GM12878 (cell line): ENCODE measurements around the gene SEMA5A. TPM values are rescaled to one million over a fixed set of nuclear protein-coding genes. Genes with fewer than 3 reads are reported as not detected.

Source experiments
- ATAC-seq: fragments of 200-7000 bp; cut with Tn5 transposase; 3 replicates; pipeline ENCODE4 v1.9.1; 2020; ENCODE audit warnings: mild to moderate bottlenecking, moderate library complexity
- BruUV-seq: library from RNA; stranded (reverse); fragments of 400-500 nt; replicated peaks from 2 replicates; lab custom pipeline; 2021; lab: Mats Ljungman, UMichigan
- CTCF ChIA-PET: fragments of 300-600 bp; sonication (Branson Sonifier 250); formaldehyde crosslinking; extraction: SDS; loops from one replicate; lab custom pipeline; 2021; ENCODE audit warnings: inconsistent platforms; lab: Yijun Ruan, JAX
- POLR2A ChIA-PET: fragments of 350-600 bp; formaldehyde crosslinking; extraction: SDS; loops from one replicate; lab custom pipeline; 2021; ENCODE audit warnings: inconsistent platforms; lab: Charles Lee
- RAD21 ChIA-PET: fragments of 300-600 bp; sonication (Branson Sonifier 250); formaldehyde crosslinking; loops from one replicate; lab custom pipeline; 2023; ENCODE audit warnings: antibody characterized with exemption; ENCODE audit not compliant: unreplicated experiment; lab: Charles Lee
- SMC1A ChIA-PET: fragments of 300-600 bp; sonication (Branson Sonifier 250); formaldehyde crosslinking; loops from one replicate; lab custom pipeline; 2023; ENCODE audit not compliant: unreplicated experiment, uncharacterized antibody; lab: Charles Lee
- DNase-seq: peaks from one replicate; pipeline ENCODE4 v3.0.0-alpha.2; 2011; ENCODE audit warnings: low read depth, low spot score
- FAIRE-seq: peaks from 3 replicates; lab custom pipeline; 2011; peaks lifted over from hg19 to GRCh38; lab: Jason Lieb, UNC
- H2AFZ ChIP-seq: 2 replicates; pipeline ENCODE4 v1.6.0; 2011; ENCODE audit warnings: low read depth, low read length, control low read depth; ENCODE audit not compliant: control insufficient read depth
- H3K27ac ChIP-seq: 2 replicates; pipeline ENCODE4 v1.5.1; 2011; ENCODE audit warnings: control low read depth; ENCODE audit not compliant: control insufficient read depth, insufficient read depth
- H3K27me3 ChIP-seq, 2 experiments: replicated peaks in 1 of 2; 2 replicates each; pipeline versions ENCODE4 v1.6.0 to v1.6.1; 2011; ENCODE audit warnings: low read length in 1 of 2; ENCODE audit not compliant: control insufficient read depth in 2 of 2, insufficient read depth in 2 of 2
- H3K36me3 ChIP-seq, 2 experiments: 2 replicates each; pipeline ENCODE4 v1.5.1; 2011; ENCODE audit warnings: low read length in 1 of 2; ENCODE audit not compliant: control insufficient read depth in 2 of 2, insufficient read depth in 2 of 2
- H3K4me1 ChIP-seq: 2 replicates; pipeline ENCODE4 v1.6.1; 2011; ENCODE audit warnings: mild to moderate bottlenecking, low read length, moderate library complexity, mixed read lengths; ENCODE audit not compliant: control insufficient read depth, insufficient read depth
- H3K4me2 ChIP-seq: 2 replicates; pipeline ENCODE4 v1.6.0; 2011; ENCODE audit warnings: control low read depth; ENCODE audit not compliant: control insufficient read depth, insufficient read depth
- H3K4me3 ChIP-seq: fragments of 200-600 bp; sonication (generic); 2 replicates; pipeline ENCODE4 v1.5.1; 2016
- H3K79me2 ChIP-seq: 2 replicates; pipeline ENCODE4 v1.6.0; 2011; ENCODE audit warnings: low read length; ENCODE audit not compliant: control insufficient read depth, insufficient read depth
- H3K9ac ChIP-seq: 2 replicates; pipeline ENCODE4 v1.8.0; 2011; ENCODE audit warnings: low read length, control low read depth, mixed read lengths; ENCODE audit not compliant: control insufficient read depth, insufficient read depth
- H3K9me3 ChIP-seq: replicated peaks from 3 replicates; pipeline ENCODE4 v1.5.1; 2011; ENCODE audit warnings: mild to moderate bottlenecking, low read length; ENCODE audit not compliant: control insufficient read depth, insufficient read depth
- H4K20me1 ChIP-seq: 2 replicates; pipeline ENCODE4 v1.6.0; 2011; ENCODE audit not compliant: control insufficient read depth, insufficient read depth
- ATF7 ChIP-seq: fragments of 450-650 bp; IDR thresholded peaks from 2 replicates; pipeline ENCODE4 v1.6.1; 2016; ENCODE audit warnings: low read depth, mild to moderate bottlenecking
- BMI1 ChIP-seq: fragments of 450-650 bp; IDR thresholded peaks from 2 replicates; pipeline ENCODE4 v1.6.1; 2016; ENCODE audit warnings: mild to moderate bottlenecking, moderate library complexity, borderline replicate concordance
- CUX1 ChIP-seq: IDR thresholded peaks from 2 replicates; pipeline ENCODE4 v1.6.1; 2012; ENCODE audit warnings: improper control_type of control experiment, low read depth, low read length; ENCODE audit not compliant: insufficient replicate concordance
- DPF2 ChIP-seq: fragments of 450-650 bp; IDR thresholded peaks from 2 replicates; pipeline ENCODE4 v1.6.1; 2017; ENCODE audit warnings: mild to moderate bottlenecking
- HCFC1 ChIP-seq: fragments of 150-350 bp; IDR thresholded peaks from 2 replicates; pipeline ENCODE4 v1.6.1; 2014; ENCODE audit warnings: low read length
- IRF4 ChIP-seq: IDR thresholded peaks from 2 replicates; pipeline ENCODE4 v1.6.1; 2011; ENCODE audit warnings: low read depth, low read length
- KDM1A ChIP-seq: fragments of 200-600 bp; sonication (generic); IDR thresholded peaks from 2 replicates; pipeline ENCODE4 v1.6.1; 2016; ENCODE audit warnings: borderline replicate concordance
- NFXL1 ChIP-seq: fragments of 450-650 bp; IDR thresholded peaks from 2 replicates; pipeline ENCODE4 v1.6.1; 2017; ENCODE audit warnings: antibody characterized with exemption, mild to moderate bottlenecking, borderline replicate concordance
- POLR2AphosphoS2 ChIP-seq: IDR thresholded peaks from 2 replicates; pipeline ENCODE4 v1.6.1; 2011; ENCODE audit warnings: low read depth, mild to moderate bottlenecking, low read length, improper control_type of control experiment, moderate library complexity
- RB1 ChIP-seq: fragments of 450-650 bp; formaldehyde crosslinking; IDR thresholded peaks from 2 replicates; pipeline ENCODE4 v1.6.1; 2017; ENCODE audit warnings: mild to moderate bottlenecking, borderline replicate concordance
- SMAD1 ChIP-seq: fragments of 450-650 bp; IDR thresholded peaks from 2 replicates; pipeline ENCODE4 v1.6.1; 2018; ENCODE audit warnings: mild to moderate bottlenecking, low read depth; ENCODE audit not compliant: partially characterized antibody
- STAT1 ChIP-seq: fragments of 450-650 bp; conservative IDR thresholded peaks from 2 replicates; pipeline ENCODE4 v1.6.1; 2014; ENCODE audit warnings: antibody characterized with exemption, mild to moderate bottlenecking
- ZBTB33 ChIP-seq: fragments of 450-650 bp; IDR thresholded peaks from 2 replicates; pipeline ENCODE4 v1.6.1; 2017; ENCODE audit warnings: mild to moderate bottlenecking
- WGBS: methylation state at CpG from one replicate; pipeline ENCODE4 v1.1.6; 2016; ENCODE audit warnings: low lambda C conversion rate; ENCODE audit not compliant: insufficient replicate concordance, insufficient coverage; ENCODE audit errors: missing lambda C conversion rate; 5-methylcytosine and 5-hydroxymethylcytosine counted together
- in situ Hi-C: fragments of 300-500 bp; cut with MboI; formaldehyde crosslinking; loops from 9 replicates; pipeline ENCODE4 v1.14.3; 2018; ENCODE audit warnings: mixed read lengths
- intact Hi-C: fragments of 100-400 bp; cut with micrococcal nuclease; formaldehyde crosslinking; loops from one replicate; pipeline ENCODE4 v1.14.2; 2022; ENCODE audit not compliant: unreplicated experiment
- polyA plus RNA-seq, 11 experiments: library from polyadenylated mRNA; depleted of rRNA in 4 of 11; unstranded in 6 of 11; stranded (reverse) in 5 of 11; fragments of >200 nt; fragmentation: Nextera tagmentation in 4 of 11; fragmentation: Illumina TruSeq in 1 of 11; extraction: Ambion mirVana in 4 of 11; extraction: Trizol in 1 of 11; gene quantifications; 1 replicate in 1 of 11; 2 replicates in 10 of 11; pipeline versions ENCODE4 v1.2.1 to v1.2.3, GENCODE V29; 2011 to 2016; ENCODE audit warnings: inconsistent platforms in 2 of 11, missing spikeins in 2 of 11, low read depth in 1 of 11
- total RNA-seq, 4 experiments: library from RNA; depleted of rRNA in 3 of 4; stranded (reverse); fragments of >200 nt in 3 of 4; fragmentation: Illumina TruSeq in 1 of 4; extraction: Trizol in 1 of 4; gene quantifications; 2 replicates each; pipeline versions ENCODE4 v1.2.1 to v1.2.3, GENCODE V29; 2013 to 2021
- TF ChIP-seq, protein P1 (sequence below): fragments of 450-650 bp; IDR thresholded peaks from 2 replicates; pipeline ENCODE4 v1.6.1; 2018; ENCODE audit warnings: borderline replicate concordance, mild to moderate bottlenecking; ENCODE audit not compliant: partially characterized antibody

The SEMA5A gene
- total and polyA plus RNA-seq, 10 of the 15 experiments (the other 5 are each of a cell fraction or from before 2014, with no cell fraction given) = 0.03 to 2.4 (median 0.09) TPM; not detected in 1

GRCh38 chr5:9337928-9338595, 207.8 kb downstream of the SEMA5A start:
- WGBS = 35% methylated on average over 4 of the region's 4 CpGs
- Histone ChIP-seq H4K20me1 (no peaks in the 10 kb centered on the region), H3K36me3 (no peaks in the 10 kb centered on the region), H3K9ac (no peak overlapping the region), H2AFZ (no peak overlapping the region), H3K4me1 (no peaks in the 10 kb centered on the region), H3K9me3 (no peaks in the 10 kb centered on the region), H3K4me3 (no peak overlapping the region), H3K27me3 (no peaks in the 10 kb centered on the region), H3K4me2 (no peak overlapping the region), H3K79me2 (no peaks in the 10 kb centered on the region), H3K27ac (no peak overlapping the region)
- RAD21 ChIA-PET = no interaction called here
- SMC1A ChIA-PET = interaction anchor here (1.1 kb wide), 1 partner anchor 84 kb away, joined by 3 read pairs; no protein-coding TSS in a partner anchor
- CTCF ChIA-PET = no interaction called here
- FAIRE-seq (no peak), DNase-seq (no peak), ATAC-seq (no peak)
- intact Hi-C loops = no loop called here
- BruUV-seq = no TSS peak
- in situ Hi-C loops = no loop called here
- POLR2A ChIA-PET = no interaction called here
- no peak for TF ChIP-seq POLR2AphosphoS2
- no peak for TF ChIP-seq SMAD1
- TF ChIP-seq KDM1A = no peak
- TF ChIP-seq, protein P1, sequence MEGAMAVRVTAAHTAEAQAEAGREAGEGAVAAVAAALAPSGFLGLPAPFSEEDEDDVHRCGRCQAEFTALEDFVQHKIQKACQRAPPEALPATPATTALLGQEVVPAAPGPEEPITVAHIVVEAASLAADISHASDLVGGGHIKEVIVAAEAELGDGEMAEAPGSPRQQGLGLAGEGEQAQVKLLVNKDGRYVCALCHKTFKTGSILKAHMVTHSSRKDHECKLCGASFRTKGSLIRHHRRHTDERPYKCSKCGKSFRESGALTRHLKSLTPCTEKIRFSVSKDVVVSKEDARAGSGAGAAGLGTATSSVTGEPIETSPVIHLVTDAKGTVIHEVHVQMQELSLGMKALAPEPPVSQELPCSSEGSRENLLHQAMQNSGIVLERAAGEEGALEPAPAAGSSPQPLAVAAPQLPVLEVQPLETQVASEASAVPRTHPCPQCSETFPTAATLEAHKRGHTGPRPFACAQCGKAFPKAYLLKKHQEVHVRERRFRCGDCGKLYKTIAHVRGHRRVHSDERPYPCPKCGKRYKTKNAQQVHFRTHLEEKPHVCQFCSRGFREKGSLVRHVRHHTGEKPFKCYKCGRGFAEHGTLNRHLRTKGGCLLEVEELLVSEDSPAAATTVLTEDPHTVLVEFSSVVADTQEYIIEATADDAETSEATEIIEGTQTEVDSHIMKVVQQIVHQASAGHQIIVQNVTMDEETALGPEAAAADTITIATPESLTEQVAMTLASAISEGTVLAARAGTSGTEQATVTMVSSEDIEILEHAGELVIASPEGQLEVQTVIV = no peak
- TF ChIP-seq ATF7 = no peak
- no peak for TF ChIP-seq NFXL1
- no peak for TF ChIP-seq HCFC1
- no peak for TF ChIP-seq BMI1
- TF ChIP-seq RB1 = no peak
- no peak for TF ChIP-seq IRF4
- TF ChIP-seq CUX1 = no peak
- TF ChIP-seq STAT1 = no peak
- no peak for TF ChIP-seq ZBTB33
- no peak for TF ChIP-seq DPF2
